ENCODE results near the gene CDK5RAP3.
"Not testable (repeated sequence)": the region's sequence is repeated elsewhere in the genome, so short reads cannot be mapped to it uniquely, and the experiment has no call there.

CDK5RAP3 gene

GRCh38 chr17:47982091-47982617 is 11.2 kb downstream of the CDK5RAP3 start:
- no peak overlapping the region for H3K4me3 ChIP-seq (ENCODE audit: control insufficient read depth, low read depth, low read length)
- no peak for TF ChIP-seq CTCF (IDR thresholded peaks at IDR 0.05; ENCODE audit: control insufficient read depth, insufficient read depth, low read depth, low read length, missing control alignments)
- no peak for DNase-seq (ENCODE audit: low read depth)

- no peak for TF ChIP-seq CTCF (IDR thresholded peaks at IDR 0.05; ENCODE audit: control insufficient read depth, insufficient read depth, low read depth, low read length, missing control alignments)
- DNase-seq (ENCODE audit: low read depth): no peak
- H3K4me3 ChIP-seq (ENCODE audit: control insufficient read depth, low read depth, low read length): no peak overlapping the region
These were observed 11.9 kb downstream of the CDK5RAP3 start for GRCh38 chr17:47982645-47983390.

- no peak for DNase-seq (ENCODE audit: low read depth)
- TF ChIP-seq CTCF (IDR thresholded peaks at IDR 0.05; ENCODE audit: control insufficient read depth, insufficient read depth, low read depth, low read length, missing control alignments): no peak
- H3K4me3 ChIP-seq (ENCODE audit: control insufficient read depth, low read depth, low read length): no peak overlapping the region
These were observed 12.7 kb downstream of the CDK5RAP3 start for GRCh38 chr17:47983492-47984223.

- no peak for DNase-seq (ENCODE audit: low read depth)
- no peak for TF ChIP-seq CTCF (IDR thresholded peaks at IDR 0.05; ENCODE audit: control insufficient read depth, insufficient read depth, low read depth, low read length, missing control alignments)
These were observed 15.6 kb downstream of the CDK5RAP3 start for GRCh38 chr17:47986520-47986919.

GRCh38 chr17:47987240-47987835 is 16.4 kb downstream of the CDK5RAP3 start:
- DNase-seq (ENCODE audit: low read depth): no peak
- no peak for TF ChIP-seq CTCF (IDR thresholded peaks at IDR 0.05; ENCODE audit: control insufficient read depth, insufficient read depth, low read depth, low read length, missing control alignments)
- H3K4me3 ChIP-seq (ENCODE audit: control insufficient read depth, low read depth, low read length): no peak overlapping the region

More at GRCh38 chr17:47986520-47986919, 15.6 kb downstream of the CDK5RAP3 start:
- no peak overlapping the region for H3K4me3 ChIP-seq (ENCODE audit: control insufficient read depth, low read depth, low read length)

GRCh38 chr17:47988445-47988844 is 17.5 kb downstream of the CDK5RAP3 start:
- not testable (repeated sequence) for DNase-seq (ENCODE audit: low read depth); H3K4me3 ChIP-seq (ENCODE audit: control insufficient read depth, low read depth, low read length)

- no peak for TF ChIP-seq CTCF (IDR thresholded peaks at IDR 0.05; ENCODE audit: control insufficient read depth, insufficient read depth, low read depth, low read length, missing control alignments)
- DNase-seq (ENCODE audit: low read depth): no peak
- H3K4me3 ChIP-seq (ENCODE audit: control insufficient read depth, low read depth, low read length): no peak overlapping the region
These were observed 18.2 kb downstream of the CDK5RAP3 start for GRCh38 chr17:47989159-47989558.
